HG03354 (cell line): ENCODE measurements around the gene CFHR3.
A peak's percentile ranks its signal among the peaks of the same experiment; 100 is the strongest.
"Not testable (repeated sequence)": the region's sequence is repeated elsewhere in the genome, so short reads cannot be mapped to it uniquely, and the experiment has no call there.

Experiments used
- ATAC-seq: cut with Tn5 transposase; IDR thresholded peaks from one replicate; pipeline ENCODE4 v1.9.1; 2021; ENCODE audit warnings: mild to moderate bottlenecking; ENCODE audit not compliant: unreplicated experiment, poor library complexity, severe bottlenecking

The CFHR3 gene

DNA sequence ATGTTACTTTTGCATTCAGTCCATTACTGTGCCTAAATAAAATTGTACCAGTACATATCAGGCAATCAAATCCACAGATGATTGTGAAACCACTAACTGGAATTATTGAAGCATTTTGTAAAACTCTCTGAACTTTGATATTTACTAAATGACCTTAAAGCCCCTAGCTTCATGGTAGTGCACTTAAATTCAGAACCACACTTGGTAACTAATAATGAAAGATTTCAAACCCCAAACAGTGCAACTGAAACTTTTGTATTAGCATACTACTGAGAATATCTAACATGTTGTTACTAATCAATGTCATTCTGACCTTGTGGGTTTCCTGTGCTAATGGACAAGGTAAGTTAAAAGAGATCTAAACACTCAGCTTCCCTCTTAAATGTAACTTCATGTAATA is at the start of gene CFHR3:
Gene CFHR3, plus strand, starts transcription at position 238 of the 400 bp plus-strand sequence. Its CDS starts 47 bp downstream, at position 285.
- no peak for ATAC-seq

DNA sequence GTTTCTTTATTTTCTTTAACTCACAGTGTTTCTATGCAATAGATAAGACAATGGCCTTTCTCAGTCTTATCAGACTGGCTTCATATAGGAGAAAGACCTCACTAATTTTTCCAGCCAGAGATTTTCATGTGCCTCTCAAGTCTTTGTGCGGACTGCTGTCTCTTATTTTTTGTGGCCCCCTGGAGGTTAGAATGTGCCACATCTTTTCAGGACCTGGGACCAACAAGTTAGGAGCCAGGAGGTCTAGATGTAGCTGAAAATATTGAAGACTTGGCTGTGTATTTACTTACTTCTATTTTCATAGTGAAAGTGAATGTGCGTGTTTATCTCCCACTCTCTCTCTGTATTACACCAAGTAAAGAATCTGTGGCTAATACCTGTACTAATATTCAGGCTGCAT is 42.1 kb upstream of the CFHR3 start:
- no peak for ATAC-seq

DNA sequence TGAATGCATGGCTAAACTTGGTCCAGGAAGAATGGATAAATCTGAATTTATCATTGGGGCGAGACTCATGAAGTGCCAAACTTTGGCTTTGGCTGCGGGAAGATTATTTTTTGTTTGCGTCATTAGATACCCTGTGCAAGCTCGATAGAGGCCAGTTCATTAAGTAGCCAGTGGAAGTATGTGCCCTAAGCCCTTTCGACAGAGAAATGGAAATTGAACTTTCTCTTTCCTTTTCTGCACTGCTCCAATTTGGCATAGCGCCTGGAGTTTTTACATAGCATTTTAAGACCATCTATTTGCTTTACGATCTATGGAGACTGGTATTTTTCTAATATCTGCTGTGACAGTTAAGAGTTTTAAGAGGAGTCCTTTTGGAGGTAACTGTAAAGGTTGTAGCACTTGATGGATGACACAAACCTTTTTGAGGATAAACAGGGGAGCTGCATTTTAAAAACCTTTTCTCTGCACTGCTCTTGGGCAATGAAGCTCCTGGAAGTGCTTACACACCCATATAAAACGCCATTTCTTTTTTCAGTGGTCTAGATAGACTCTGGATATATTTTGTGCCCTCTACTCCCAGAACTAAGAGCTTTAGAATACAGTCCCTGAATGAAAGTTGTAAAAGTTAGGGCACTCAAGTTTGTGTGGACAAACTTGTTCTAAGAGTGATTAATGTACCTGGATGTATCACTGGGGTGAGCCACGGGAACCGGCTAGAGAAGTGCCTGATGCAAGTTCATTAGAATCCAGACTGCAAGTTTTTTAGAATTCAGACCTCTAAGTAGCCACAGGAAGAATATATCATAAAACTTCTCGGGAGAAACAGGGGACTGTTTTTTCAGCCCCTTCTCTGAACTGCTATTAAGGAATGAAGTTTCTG is 41.3 kb upstream of the CFHR3 start:
- ATAC-seq = no peak

DNA sequence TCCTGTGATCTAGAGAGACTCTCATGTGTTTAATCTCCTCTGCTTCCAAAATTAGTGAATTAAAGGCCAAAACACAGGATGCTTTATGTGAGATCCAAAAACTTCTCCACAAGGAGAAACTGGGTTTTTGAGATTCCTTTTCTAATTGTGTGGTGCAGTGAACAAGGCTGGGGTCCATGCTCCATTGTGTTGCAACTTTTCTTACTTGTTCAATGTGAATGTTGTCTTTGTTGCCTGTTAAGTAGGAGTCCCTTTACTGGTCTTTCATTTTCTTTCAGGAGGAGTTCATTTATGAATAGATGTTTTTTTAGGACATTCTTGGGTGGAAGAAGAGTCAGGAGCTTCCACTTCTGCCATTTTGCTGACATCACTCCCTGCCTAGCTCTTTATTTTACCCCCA is 40.6 kb upstream of the CFHR3 start:
- ATAC-seq = no peak

DNA sequence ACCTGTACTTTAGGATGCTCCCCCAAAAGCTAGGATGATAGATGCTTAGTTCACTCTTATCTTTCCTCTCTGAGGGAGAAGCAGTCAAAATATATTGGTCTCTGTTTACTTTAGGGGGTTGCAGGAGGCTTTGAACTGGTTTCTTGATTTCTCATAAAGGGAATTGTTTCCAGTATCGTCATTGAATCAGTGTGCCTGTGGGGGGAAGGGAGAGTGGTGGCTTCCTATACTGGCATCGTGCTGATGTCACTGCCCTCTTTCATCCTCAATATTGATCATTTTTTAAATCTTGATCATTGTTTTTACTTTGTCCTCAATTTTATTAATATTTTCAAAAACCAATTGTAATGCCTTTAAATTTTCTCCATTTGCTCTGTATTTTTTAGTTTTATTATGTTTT is 40.2 kb upstream of the CFHR3 start:
- ATAC-seq = no peak

DNA sequence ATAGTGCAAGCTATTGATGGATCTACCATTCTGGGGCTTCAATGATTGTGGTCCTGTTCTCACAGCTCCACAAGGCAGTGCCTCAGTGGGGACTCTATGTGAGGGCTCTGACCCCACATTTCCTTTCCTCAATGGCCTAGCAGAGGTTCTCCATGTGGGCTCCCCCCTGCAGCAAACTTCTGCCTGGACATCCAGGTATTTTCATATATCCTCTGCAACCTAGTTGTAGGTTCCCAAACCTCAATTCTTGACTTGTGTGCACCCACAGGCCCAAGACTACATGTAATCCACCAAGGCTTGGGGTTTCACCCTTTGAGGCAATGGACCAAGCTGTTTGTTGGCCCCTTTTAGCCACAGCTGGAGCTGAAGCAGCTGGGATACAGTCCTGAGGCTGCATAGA is 35.9 kb upstream of the CFHR3 start:
- ATAC-seq = no peak

DNA sequence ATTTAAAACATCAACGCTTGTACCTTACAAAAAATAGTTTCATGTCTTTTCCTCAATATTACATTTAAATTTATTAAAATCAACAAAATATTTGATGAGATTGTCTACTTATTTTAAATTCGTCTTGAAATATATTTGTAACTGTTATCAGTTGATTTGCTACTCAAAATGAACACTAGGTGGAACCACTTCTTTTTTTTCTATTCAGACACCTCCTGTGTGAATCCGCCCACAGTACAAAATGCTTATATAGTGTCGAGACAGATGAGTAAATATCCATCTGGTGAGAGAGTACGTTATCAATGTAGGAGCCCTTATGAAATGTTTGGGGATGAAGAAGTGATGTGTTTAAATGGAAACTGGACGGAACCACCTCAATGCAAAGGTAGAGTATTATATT is 31.4 kb upstream of the CFHR3 start:
- peak; percentile 84 for ATAC-seq

DNA sequence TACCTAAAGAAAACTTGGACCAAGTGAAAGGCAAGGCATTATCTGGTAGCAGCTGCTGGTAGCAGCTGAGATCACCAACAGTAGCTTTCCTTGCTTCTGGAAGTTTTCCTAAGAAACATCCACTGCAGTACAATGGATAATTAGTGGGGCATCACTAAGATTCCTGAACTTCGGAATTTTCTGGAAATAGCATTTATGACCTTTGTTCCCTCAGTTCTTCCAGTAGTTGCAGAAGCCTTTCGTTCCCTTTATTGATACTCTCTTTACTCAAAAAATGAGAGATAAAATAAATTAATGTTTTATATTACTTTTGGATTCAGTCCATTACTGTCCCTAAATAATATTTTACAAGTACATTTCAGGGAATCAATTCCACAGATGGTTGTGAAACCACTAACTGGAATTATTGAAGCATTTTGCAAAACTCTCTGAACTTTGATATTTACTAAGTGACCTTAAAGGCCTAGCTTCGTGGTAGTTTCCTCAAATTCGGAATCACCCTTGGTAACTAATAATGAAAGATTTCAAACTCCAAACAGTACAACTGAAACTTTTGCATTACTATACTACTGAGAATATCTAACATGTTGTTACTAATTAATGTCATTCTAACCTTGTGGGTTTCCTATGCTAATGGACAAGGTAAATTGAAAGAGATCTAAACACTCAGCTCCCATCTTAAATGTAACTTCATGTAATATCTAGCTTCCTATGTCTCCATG is 9.5 kb upstream of the CFHR3 start:
- ATAC-seq = not testable (repeated sequence)

DNA sequence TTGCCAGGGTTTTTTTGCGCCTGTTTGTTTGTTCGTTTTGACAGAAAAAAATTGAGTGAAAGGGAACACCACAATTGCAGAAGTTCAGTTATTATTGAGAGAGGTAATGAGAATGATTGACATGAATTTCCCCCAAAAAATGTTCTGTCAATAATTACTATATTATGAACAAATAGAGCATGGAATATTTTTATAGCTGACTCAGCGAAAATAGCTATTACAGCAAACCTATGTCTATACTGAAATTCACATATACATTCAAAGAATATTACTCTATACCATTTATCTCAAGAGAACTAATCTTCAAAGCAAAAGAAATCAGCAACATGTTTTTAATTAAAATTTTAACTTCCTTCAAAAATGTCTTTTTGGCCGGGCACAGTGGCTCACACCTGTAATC is 4.8 kb upstream of the CFHR3 start:
- ATAC-seq = not testable (repeated sequence)

DNA sequence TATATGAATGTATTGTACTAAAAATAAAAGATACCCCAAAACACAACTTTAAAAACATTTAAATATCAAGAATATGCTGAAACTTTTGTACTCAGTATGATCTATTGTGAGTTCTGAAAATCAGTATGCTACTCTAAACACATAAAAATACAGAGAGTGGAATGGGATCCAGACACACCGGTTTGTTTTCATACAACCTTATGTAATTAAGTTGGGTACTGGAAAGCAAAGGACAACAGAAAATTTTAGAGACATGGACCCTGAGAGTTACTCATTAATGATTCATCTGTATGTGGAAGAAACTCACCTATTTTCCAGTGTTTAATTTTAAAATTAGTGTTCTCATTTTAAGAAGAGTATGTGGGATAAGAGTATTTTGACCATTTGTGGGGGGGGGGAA is 927 bp upstream of the CFHR3 start:
- no peak for ATAC-seq

DNA sequence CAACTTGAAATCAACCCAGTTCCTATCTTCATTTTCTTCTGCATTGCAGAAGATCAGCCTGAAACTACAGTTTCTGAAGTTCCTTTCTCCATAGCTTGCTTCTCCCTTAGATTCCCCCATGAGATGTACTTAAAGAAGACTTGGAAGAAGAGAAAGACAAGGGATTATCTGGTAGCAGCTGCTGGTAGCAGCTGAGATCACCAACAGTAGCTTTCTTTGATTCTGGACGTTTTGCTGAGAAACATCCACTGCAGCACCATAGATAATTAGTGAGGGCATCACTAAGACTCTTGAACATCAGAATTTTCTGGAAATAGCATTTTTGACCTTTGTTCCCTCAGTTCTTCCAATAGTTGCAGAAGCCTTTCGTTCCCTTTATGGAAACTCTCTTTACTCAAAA is 465 bp upstream of the CFHR3 start:
- ATAC-seq = no peak

DNA sequence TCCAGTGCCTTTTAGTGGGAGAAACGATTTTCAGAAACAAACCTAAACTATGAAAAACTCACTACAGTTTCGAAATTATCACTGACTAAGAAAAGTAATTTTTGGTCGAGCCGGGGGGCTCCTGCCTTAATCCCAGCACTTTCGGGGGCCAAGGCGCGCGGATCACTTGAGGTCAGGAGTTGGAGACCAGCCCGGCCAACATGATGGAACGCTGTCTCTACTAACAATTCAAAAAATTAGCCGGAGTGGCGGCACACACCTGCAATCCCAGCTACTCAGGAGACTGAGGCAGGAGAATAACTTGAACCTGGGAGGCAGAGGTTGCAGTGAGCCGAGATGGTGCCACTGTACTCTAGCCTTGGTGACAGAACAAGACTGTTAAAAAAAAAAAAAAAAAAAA is 3.0 kb downstream of the CFHR3 start:
- no peak for ATAC-seq

DNA sequence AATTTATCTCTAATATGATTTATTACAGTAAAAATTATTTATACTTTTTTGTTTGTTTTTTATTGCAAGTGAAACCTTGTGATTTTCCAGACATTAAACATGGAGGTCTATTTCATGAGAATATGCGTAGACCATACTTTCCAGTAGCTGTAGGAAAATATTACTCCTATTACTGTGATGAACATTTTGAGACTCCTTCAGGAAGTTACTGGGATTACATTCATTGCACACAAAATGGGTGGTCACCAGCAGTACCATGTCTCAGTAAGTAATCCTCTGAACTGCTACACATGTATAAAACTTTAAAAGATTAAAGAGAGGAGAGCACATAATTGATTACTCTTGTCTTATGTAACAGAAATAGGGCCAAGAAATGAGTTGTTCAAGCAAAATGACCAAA is 4.5 kb downstream of the CFHR3 start:
- no peak for ATAC-seq

DNA sequence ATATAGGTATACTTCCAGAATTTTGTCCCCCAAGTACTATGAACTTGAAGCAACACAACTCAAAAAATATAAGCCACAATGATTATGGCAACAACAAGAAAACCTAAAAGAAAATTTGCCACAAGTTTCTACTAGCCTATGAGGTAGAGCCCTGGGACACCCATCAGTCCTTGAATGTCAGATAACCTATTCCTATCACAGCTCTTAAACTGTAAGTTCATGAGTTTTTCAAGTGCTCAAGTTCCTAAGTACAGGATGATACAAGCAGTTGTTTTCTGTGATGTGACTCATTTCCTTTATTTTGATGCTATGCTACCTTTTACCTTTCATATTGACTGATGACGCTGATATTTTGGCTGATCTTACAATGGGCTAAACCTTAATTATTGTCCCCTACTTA is 16.6 kb downstream of the CFHR3 start:
- ATAC-seq = not testable (repeated sequence)

DNA sequence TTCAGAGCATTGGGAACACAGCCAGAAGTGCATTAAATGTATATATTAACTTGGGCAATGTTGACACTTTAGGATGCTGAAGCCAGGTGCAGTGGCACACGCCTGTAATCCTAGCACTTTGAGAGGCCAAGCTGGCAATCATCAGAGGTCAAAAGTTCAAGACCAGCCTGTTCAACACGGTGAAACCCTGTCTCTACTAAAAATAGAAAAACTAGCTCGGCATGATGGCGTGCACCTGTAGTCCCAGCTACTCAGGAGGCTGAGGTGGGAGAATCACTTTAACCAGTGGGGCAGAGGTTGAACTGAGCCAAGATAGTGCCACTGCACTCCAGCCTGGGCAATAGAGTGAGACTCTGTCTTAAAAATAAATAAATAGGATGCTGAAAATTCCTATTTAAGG is 19.5 kb downstream of the CFHR3 start:
- not testable (repeated sequence) for ATAC-seq

DNA sequence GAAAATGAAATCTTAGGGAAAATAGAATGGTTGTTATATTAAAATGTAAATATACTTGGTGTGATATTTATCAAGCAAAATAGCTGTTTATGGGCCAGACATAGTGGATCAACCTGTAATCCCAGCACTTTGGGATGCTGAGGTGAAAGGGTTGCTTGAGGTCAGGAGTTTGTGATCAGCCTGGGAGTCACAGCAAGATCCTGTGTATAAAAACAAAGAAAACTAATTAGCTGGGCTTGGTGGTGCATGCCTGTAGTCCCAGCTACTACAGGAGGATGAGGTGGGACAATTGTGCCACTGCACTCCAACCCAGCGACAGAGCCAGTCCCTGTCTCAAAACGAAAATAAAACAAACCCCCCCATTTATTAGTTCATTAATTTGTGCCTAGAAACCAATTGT is 23.3 kb downstream of the CFHR3 start:
- ATAC-seq = no peak

DNA sequence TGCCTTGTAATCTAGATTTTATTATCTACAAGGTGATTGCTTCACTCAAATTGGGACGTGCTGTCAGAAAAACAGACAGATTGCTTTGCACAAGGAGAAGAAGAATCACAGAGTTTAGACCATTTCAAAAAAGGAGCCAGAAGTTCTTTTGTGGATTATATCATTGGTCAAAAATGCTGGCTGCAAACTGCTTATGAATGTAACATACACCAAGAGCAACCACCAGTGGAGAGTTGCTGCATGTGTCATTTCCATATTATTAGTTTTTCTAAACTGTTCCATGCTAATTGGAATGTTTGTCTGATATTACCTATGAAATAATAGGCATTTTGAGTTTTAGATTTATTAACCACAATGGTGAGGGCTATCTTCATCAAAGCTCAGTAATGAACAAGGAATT is 27.3 kb downstream of the CFHR3 start:
- ATAC-seq = not testable (repeated sequence)

DNA sequence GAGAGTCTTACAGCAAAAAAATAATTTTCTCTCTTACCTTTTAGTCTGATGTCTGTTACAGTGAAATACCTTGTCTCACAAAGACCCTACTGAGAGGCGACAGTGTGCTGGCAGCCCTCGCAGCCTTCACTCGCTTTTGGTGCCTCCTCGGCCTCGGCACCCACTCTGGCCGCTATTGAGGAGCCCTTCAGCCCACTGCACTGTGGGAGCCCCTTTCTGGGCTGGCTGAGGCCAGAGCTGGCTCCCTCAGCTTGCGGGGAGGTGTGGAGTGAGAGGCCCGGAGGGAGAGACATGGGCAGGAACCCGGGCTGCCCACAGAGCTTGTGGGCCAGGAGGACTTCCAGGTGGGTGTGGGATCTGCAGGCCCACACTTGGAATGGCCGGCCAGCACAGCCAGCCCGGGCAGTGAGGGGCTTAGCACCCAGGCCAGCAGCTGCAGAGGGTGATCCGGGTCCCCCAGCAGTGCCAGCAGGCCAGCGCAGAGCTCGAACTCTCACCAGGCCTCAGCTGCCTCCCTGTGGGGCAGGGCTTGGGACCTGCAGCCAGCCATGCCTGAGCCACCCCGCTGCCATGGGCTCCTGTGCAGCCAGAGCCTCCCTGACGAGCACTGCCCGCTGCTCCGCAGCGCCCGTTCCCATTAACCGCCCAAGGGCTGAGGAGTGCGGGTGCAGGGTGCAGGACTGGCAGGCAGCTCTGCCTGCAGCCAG is 34.0 kb downstream of the CFHR3 start:
- ATAC-seq = no peak

DNA sequence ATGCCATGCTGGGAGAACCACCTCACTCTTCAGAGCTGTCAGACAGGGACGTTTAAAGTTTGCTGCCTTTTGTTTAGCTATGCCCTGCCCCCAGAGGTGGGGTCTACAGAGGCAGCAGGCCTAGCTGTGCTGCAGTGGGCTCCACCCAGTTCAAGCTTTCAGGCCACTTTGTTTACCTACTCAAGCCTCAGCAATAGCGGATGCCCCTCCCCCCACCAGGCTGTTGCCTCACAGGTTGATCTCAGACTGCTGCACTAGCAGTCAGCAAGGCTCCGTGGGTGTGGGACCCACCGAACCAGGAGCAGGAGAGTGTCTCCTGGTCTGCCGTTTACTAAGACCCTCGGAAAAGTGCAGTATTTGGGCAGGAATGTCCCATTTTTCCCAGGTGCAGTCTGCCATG is 42.8 kb downstream of the CFHR3 start:
- not testable (repeated sequence) for ATAC-seq

DNA sequence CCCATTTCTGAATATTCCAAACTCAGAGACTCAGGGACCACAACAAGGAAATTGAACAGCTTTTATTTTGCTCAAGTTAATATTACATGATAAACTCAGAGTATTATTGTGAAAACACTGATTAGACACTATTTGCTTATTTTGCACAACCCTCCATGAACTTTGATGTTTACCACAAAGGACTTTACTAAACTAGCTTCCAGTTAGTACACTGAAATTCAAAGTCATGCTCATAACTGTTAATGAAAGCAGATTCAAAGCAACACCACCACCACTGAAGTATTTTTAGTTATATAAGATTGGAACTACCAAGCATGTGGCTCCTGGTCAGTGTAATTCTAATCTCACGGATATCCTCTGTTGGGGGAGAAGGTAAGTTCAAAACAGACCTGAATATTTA is 44.9 kb downstream of the CFHR3 start, which contains the start of gene CFHR1:
Gene CFHR1, plus strand, starts transcription at position 201 of the 400 bp plus-strand sequence. Its CDS starts 114 bp downstream, at position 315.
- not testable (repeated sequence) for ATAC-seq
